ENCODE measurements around the gene CBX8. TPM values are rescaled to one million over a fixed set of nuclear protein-coding genes. Genes with fewer than 3 reads are reported as not detected.

The CBX8 gene
- total RNA-seq, 1 experiment from 2014 or later = 36.6 TPM

- peak overlapping the region; percentile 51 for H3K27ac Mint-ChIP-seq (ENCODE audit: unreplicated experiment)
- H3K4me3 Mint-ChIP-seq (ENCODE audit: unreplicated experiment) = peak overlapping the region; percentile 84
- H3K4me3 ChIP-seq (ENCODE audit: low read depth, low read length) = no peak overlapping the region
- CTCF ChIA-PET = interaction anchor here (0.7 to 1.5 kb wide), 3 partner anchors 57 to 62 kb away, joined by 3 to 5 read pairs (median 4); no protein-coding TSS in a partner anchor
- peaks cover 32% of the 10 kb centered on the region for H3K4me1 ChIP-seq
- H3K36me3 Mint-ChIP-seq (ENCODE audit: insufficient read depth, unreplicated experiment) = peaks cover 11% of the 10 kb centered on the region
- H3K9me3 ChIP-seq = no peaks in the 10 kb centered on the region
- H3K4me1 Mint-ChIP-seq (ENCODE audit: low read depth, unreplicated experiment) = peaks cover 23% of the 10 kb centered on the region
- H3K27me3 ChIP-seq (replicated peaks; ENCODE audit: control insufficient read depth, insufficient read depth, low read length) = no peaks in the 10 kb centered on the region
- no peaks in the 10 kb centered on the region for H3K27me3 Mint-ChIP-seq (ENCODE audit: insufficient read depth, unreplicated experiment)
- no TSS peak for BruUV-seq (replicated peaks)
- no peaks in the 10 kb centered on the region for H3K36me3 ChIP-seq (ENCODE audit: control insufficient read depth, insufficient read depth, low read length)
- POLR2A ChIA-PET = interaction anchor here (1.4 kb wide), 2 partner anchors 36 to 38 kb away, joined by 3 to 5 read pairs; partner anchors contain the start of gene CBX4
- TF ChIP-seq CTCF (IDR thresholded peaks at IDR 0.05; ENCODE audit: insufficient read depth in 1 of 2, low read depth in 1 of 2, low read length in 1 of 2, severe bottlenecking in 1 of 2, unreplicated experiment in 1 of 2) = no peak
- intact Hi-C loops (cut with micrococcal nuclease; ENCODE audit: unreplicated experiment) = loop anchor here (5.0 kb wide), 1 partner anchor 34 kb away; the partner anchor contains the start of gene CBX4
- no peaks in the 10 kb centered on the region for H3K9me3 Mint-ChIP-seq (ENCODE audit: unreplicated experiment)
- DNase-seq = no peak
These were observed 6.0 kb upstream of the CBX8 start for GRCh38 chr17:79802736-79803420.

- Mint-ChIP-seq H3K9me3 (ENCODE audit: unreplicated experiment) (no peaks in the 10 kb centered on the region), H3K36me3 (ENCODE audit: insufficient read depth, unreplicated experiment) (peaks cover 14% of the 10 kb centered on the region), H3K27ac (ENCODE audit: unreplicated experiment) (no peak overlapping the region), H3K27me3 (ENCODE audit: insufficient read depth, unreplicated experiment) (no peaks in the 10 kb centered on the region), H3K4me3 (ENCODE audit: unreplicated experiment) (peak overlapping the region; percentile 75), H3K4me1 (ENCODE audit: low read depth, unreplicated experiment) (peaks cover 23% of the 10 kb centered on the region)
- Histone ChIP-seq H3K4me3 (ENCODE audit: low read depth, low read length) (no peak overlapping the region; the same call in 1 of the 2 replicates), H3K36me3 (ENCODE audit: control insufficient read depth, insufficient read depth, low read length) (no peaks in the 10 kb centered on the region), H3K4me1 (peaks cover 33% of the 10 kb centered on the region), H3K9me3 (no peaks in the 10 kb centered on the region), H3K27me3 (replicated peaks; ENCODE audit: control insufficient read depth, insufficient read depth, low read length) (no peaks in the 10 kb centered on the region)
- CTCF ChIA-PET = interaction anchor here (0.7 to 1.6 kb wide), 5 partner anchors 8 to 80 kb away, joined by 4 to 6 read pairs (median 4); partner anchors contain the start of gene CBX4
- POLR2A ChIA-PET = interaction anchor here (0.7 to 1.3 kb wide), 4 partner anchors 8 to 190 kb away, joined by 3 to 6 read pairs (median 4); no protein-coding TSS in a partner anchor
- BruUV-seq (replicated peaks) = TSS peak; percentile 14
- no peak for TF ChIP-seq CTCF (IDR thresholded peaks at IDR 0.05; ENCODE audit: insufficient read depth in 1 of 2, low read depth in 1 of 2, low read length in 1 of 2, severe bottlenecking in 1 of 2, unreplicated experiment in 1 of 2)
- DNase-seq = no peak
- intact Hi-C loops (cut with micrococcal nuclease; ENCODE audit: unreplicated experiment) = loop anchor here (5.0 kb wide), 1 partner anchor 35 kb away; the partner anchor contains the start of gene CBX4
These were observed 5.3 kb upstream of the CBX8 start for GRCh38 chr17:79802039-79802735.

All from Caco-2 (cell line).